HG02759 (cell line): Measurements from ENCODE around the gene CFAP97D2.
A peak's percentile ranks its signal among the peaks of the same experiment; 100 is the strongest.
"Not testable (repeated sequence)": the region's sequence is repeated elsewhere in the genome, so short reads cannot be mapped to it uniquely, and the experiment has no call there.

ENCODE experiments used
- ATAC-seq: cut with Tn5 transposase; IDR thresholded peaks from one replicate; pipeline ENCODE4 v1.9.1; 2021; ENCODE audit warnings: mild to moderate bottlenecking, moderate library complexity; ENCODE audit not compliant: unreplicated experiment

CFAP97D2 gene

DNA sequence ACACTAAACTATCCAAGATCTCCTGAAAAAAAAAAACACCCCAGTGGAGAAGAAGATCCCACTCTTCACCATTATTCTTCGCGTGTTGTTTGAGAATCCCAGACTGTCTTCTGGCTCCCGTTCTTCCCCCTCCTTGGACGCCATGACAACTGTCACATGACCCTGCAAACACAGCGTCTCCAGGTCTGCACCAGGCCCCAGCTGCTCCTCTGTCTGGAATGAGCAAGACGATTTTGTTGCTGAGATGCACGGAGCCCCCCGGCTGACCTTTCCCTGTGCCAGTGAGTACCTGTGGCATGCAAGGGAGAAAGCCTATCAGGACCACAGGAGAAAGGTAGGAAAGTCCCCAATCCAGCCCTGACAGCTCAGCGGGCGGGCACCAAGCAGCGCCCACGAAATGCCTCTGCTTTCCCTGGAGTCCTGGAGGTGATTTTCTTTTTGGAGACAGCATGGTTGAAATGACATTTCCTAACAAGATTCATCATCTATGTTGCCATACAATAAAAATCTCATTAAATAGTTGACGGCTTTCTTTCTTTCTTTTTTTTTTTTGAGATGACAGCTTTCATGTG is at the start of gene CFAP97D2:
Gene CFAP97D2 (plus strand): TSS at position 171 of the 572 bp plus-strand sequence. CDS start 74 bp downstream, at position 245.
- no peak for ATAC-seq

DNA sequence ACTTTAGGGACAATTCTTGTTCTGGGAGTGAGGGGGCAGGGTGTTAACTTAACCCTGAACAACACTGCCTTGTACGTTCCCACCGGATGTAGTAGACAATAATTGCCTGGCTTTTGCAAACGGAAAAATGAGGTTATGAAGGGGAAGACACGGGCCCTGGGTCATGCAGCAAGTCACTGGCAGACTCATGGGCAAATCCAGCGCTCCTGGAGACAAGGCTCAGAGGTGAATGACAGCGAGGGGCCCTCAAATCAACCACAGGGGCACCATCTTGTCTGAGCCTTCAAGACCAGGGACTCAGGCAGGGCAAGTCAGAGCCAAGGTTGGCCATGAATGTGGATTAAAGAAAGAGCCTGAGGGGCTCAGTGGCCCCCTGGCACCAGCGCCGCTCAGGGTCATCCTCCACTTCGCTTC is 49.4 kb upstream of the CFAP97D2 start:
- ATAC-seq = no peak

DNA sequence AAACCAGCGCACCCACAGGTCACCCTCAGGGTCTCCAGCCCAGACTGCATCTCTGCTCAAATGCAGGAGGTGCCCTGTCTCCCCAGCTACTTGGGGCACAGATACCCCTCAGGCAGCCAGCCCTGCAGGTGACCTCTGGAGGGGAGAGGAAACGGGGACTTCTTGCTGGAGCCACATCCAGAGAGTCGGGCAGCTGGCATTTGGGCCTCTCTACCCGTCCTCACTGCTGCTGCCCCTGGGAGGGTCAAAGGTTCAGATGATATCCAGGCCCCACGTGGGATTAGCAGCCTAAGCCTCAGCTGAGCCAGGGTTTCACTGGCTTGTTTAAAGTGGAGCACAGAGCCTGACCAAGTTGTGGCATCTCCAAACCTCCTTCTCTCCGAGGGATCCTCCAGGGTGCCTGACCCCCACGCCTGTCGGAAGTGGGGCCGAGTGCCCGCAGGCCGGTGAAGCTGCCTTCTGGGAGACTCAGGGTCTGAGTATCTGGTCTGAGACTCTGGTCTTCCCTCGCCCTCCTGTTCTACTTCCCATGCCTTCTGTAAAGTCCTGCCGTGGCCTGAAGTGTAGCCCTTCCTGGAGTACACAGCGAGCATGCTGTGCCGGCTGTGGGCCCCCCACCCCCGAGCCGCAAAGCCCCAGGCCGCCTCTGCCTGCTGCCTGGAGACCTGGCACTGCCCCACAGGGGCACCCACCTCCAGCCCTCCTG is 48.8 kb upstream of the CFAP97D2 start:
- no peak for ATAC-seq

DNA sequence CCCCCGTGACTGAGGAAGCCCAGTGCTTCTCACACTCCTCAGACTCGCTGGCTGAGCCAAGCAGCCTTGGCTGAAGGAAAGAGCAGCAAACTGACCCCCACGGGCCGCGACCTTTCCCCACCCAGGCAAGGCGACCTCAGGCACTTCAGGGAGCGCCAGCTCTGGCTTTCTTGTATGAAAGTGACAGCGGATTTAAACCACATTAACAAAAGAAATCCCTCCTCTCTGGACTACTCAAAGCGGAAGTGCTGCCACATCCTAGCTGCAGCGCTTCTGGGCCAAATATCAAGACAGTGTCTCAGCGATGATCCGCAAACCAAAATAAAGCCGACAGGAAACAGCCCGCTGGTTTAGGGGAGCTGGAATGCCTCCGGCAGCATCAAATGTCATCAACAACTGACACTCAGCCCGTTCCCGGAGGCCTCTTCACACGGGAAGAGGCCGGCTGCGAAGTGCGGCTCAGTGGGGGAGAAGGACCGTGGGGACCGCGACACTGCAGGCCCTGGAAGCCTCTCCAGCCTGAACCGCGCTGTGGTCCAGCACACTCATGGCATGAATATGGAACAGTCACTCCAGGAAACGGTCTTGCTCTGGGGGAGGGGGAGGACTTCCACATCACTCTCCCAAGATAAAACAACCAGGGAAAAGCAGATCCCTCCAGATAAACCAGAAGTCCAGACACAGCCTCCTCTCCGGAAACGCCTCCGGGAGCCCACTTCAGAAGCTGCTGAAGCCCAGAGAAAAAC is 48.0 kb upstream of the CFAP97D2 start:
- ATAC-seq = peak; percentile 18

DNA sequence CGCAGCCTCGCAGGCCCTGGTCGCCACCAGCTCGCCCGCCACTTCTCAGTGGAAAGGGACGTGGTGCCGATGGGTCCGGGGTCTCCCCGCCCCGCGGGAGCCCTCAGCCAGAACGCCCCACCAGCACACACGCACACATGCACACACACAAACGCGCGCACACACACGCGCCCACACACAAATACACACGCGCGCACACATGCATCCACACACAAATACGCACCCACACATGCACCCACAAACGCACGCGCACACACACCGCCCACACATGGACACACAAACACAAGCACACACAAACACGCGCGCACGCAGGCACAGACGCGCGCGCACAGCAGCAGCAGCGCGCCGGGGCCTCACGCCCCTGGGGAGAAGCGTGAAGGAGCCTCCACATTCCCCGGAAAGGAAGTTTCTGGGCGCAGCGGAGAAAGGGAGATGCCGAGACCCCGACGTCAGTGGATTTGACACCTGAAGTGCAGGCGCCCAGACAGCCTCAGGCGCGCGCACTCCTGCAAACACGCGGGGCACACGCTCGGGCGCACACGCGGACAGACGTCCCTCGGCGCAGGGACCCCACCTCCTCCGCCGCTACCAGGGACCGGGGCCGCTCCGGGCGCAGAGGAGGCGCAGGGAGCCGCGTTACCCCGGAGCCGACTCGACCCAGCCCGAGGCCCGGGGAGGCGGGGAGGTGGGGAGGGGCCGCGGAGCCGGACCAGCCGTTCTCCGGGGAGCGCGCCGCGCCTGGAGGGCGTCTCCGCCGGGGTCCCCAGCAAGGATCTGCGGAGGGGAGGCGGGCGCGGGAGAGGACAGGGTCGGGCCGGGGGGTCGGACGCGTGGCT is 47.3 kb upstream of the CFAP97D2 start:
- peak; percentile 12 for ATAC-seq

DNA sequence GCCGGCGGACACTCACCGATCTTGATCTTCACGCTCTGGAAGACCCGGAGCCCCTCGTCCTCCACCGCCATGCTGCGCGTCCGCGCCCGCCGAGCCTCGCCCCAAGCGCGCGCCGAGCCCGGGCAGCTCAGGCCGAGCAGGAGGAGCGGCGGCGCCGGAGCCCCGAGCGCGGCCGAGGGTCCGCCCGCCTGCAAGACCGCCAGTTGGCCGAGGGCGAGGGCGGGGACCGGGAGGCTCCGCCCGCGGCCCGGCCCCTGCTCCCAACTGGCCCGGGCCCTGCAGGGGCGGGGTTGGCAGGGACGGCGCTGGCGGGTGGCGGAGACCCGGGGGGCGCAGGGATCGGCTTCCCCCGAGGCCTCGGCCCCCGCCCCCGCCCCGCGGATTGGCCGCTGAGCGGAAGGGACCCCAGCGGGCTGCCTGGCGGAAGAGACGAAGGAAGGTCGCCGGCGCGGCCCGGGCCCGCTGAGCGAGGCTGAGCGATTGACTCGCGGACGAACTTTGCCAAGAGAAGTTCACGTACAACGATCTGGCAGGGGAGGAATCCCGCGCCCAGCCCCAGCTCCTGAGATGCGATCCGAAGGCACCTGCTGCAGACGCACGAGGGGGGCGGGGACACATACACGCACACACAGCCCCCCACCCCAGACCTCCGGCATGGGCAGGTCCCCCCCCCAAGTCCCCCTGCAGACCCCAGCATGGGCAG is 46.5 kb upstream of the CFAP97D2 start, which contains the start of gene RASA3:
Gene RASA3 (minus strand): TSS at position 205 of the 703 bp plus-strand sequence. CDS start 134 bp downstream, at position 71.
- ATAC-seq = peak; percentile 69

DNA sequence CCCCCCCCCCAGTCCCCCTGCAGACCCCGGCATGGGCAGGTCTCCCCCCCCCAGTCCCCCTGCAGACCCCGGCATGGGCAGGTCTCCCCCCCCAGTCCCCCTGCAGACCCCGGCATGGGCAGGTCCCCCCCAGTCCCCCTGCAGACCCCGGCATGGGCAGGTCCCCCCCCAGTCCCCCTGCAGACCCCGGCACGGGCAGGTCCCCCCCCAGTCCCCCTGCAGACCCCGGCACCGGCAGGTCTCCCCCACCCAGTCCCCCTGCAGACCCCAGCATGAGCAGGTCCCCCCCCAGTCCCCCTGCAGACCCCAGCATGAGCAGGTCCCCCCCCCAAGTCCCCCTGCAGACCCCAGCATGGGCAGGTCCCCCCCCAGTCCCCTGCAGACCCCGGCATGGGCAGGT is 45.9 kb upstream of the CFAP97D2 start:
- not testable (repeated sequence) for ATAC-seq

DNA sequence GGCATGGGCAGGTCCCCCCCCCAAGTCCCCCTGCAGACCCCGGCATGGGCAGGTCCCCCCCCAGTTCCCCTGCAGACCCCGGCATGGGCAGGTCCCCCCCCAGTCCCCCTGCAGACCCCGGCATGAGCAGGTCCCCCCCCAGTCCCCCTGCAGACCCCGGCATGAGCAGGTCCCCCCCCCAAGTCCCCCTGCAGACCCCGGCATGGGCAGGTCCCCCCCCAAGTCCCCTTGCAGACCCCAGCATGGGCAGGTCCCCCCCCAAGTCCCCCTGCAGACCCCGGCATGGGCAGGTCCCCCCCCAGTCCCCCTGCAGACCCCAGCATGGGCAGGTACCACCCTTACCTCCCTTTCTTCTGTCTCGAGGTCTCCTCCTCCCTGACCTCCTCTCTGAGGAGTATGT is 45.5 kb upstream of the CFAP97D2 start:
- not testable (repeated sequence) for ATAC-seq

DNA sequence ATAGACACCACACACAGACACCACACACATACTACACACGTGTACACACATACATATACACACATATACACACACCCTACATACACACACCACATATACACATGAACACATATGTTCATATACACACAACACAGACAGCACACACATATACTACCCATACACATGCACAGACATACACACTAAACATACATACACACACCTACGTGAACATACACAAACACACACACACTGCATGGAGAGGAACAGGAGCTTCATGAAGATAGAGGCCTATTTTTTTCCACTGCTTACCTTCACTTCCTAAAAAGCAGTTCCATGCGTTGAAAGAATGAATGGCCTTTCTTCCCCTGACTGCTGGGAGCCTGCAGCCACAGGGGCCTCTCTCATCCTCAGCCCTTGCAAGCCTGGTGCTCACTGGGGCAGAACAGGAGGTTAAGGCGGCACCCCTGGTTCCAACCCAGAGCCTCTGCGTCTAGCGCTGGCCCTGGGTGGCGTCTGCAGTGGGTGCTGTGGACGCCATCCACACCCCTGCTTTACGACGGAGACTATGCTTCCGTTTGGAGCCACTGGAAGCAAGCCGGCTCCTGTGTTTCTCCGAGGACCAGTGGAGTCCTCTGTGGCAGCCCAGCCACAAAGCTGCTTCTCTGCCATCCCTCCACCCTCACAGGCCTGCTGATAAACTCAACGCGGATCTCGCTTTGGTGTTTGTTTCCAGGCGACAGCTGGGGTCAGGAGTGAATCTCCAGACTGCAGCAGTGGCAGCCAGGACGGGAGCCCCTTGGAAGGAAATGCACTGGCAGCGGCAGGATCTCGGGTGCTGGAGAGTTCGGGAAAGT is 44.7 kb upstream of the CFAP97D2 start:
- ATAC-seq = no peak

DNA sequence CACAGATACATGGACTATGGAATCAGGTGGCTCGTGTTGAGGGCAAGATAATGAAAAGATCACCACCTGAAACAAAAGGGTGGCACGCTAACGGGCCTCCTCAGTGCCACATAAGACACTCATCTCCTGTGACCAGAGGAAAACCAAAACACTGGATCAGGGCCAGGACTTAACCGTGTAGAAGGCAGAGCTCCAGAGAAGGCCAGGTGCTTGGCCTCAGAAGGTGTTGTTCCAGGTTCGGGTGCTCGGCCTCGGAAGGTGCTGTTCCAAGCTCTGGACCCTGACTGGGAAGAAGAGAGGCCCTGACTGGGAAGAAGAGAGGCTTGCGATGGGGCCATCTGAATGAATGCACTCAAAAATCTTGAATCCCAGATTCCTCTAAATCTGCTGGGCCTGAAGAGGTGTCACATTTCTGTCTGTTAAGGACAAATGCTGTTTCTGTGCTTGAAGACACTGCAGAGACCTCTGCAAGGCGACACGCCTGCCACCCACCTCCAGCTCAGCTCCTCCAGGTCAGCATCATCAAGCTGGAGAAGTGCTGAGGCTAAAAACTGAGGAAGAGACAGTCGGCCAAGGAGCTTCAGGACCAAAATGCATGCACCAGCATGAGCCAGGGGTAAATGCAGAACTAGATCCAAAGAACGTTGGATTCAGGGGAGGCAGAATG is 44.0 kb upstream of the CFAP97D2 start:
- ATAC-seq = no peak

DNA sequence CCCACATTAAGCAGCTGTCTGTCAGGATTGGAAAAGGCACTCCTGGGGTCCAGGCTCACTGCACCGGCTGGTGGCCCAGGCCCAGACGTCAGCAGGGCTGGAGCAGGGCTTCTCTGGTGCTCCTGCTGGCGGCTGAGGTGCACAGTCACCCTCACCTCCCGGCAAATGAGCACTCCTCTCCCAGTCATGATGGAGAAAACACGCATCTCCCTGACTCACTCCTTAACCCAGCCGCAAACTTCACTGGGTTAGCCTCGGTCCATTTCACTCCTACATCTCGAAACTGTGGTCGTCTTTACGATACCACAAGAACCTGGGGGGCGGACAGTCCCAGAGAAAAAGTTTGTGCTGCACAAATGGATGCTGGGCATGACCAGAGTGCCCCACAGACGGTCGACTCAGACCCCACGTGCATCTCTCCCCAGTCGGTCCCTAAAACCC is 43.3 kb upstream of the CFAP97D2 start:
- ATAC-seq = no peak

DNA sequence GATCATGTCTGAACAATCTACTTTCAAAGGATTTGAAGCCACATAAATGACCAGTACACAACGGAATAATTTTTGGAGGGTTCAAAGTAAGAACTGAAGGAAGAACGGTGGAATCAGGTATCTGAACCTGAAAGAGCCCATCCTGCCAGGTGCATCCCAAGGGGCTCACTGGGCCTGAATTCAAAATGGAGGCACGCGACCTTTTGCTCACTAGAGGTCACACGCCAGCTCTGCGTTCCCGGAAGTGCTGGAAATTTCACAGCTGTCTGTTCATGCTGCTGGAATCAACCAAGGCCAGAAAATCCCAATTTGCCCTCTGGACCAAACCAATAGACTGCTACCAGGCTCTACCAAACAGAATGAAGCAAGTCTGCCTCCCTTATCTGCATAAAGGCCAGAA is 42.5 kb upstream of the CFAP97D2 start:
- ATAC-seq = no peak

DNA sequence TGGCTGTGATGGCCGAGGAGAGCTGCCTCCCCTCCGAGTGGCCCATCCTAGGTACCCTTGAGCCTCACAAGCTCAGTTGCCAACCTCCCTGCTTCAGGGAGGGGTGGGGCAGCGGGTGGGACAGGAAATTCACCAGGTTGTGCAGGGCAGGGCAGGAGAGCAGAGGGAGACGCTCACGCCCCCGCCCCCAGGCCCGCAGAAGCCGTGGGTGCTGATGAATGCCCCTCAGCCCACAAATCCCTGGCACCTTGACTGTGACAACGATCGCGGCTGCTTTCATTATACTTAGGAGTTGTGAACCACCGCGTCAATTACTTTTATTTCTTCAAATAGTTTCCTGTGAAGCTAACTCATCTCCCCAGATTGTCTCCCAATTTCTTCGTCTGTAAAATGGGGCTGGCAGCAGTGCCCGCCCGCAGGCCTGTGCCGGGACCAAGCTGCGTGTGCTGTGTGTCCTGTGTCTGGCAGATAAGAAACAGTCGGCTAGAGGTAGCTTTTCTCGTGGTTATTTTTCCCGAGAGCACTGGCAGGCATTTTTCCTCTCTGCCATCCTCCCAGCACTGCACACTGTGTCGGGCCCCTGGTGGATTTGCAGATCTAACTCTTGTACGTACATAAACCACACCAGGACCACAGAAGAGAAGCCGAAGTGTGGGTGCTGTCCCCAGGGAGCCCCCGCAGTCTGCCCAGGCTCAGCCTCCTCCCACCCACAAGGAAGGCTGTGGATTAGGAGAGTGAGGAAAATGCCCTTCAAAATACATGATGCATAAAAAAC is 38.7 kb upstream of the CFAP97D2 start:
- ATAC-seq = peak; percentile 32

DNA sequence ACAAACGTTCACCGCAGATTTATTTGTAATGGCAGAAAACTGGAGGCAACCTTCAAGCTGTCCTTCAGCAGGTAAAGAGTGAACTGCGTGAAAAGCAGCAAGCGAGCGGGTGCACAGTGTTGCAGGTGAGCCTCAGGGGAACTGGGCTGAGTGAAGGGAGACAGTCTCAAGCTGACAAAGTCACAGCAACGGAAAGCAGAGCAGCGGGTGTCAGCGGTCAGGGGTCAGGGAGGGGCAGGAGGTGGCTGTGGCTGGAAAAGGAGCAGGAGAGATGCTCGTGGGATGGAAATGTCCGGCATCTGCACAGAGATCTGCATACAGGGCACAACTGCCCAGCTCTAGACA is 38.2 kb upstream of the CFAP97D2 start:
- peak; percentile 47 for ATAC-seq

DNA sequence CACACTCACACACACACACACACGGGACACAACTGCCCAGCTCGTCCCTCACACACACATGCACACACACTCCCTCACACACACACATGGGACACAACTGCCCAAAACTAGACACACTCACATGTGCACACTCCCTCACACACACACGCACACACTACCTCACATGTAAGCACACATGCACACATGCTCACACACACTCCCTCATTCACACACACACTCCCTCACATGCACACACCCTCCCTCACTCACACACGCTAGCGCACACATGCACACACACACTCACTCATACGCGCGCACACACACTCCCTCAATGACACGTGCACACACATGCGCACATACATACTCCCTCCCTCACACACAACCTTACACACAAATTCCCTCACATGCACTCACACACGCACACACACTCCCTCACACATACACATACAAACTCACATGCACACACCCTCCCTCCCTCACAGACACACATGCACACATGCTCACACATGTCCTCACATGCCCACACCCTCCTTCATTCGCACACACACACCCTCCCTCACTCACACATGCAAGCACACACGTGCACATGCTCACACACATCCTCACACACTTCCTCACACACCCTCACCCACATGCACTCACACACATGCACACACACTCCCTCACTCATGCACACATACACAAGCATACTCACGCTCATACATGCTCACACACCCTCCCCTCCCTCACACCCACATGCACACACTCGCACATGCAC is 37.6 kb upstream of the CFAP97D2 start:
- ATAC-seq = no peak

DNA sequence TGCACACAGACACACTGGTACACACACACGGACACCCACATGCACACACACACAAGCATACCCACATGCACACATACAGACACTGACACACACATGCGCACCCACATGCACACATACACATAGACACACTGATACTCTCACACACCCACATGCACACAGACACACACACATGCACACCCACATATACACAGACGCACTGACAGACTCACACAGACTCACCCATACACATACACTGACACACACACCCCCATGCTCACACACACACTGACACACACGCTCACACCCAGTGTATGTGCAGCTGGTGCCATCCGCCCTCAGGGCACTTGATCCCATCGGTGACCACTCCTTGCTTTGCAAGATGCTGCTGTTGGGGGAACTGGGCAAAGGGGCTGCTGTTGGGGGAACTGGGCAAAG is 36.9 kb upstream of the CFAP97D2 start:
- no peak for ATAC-seq

DNA sequence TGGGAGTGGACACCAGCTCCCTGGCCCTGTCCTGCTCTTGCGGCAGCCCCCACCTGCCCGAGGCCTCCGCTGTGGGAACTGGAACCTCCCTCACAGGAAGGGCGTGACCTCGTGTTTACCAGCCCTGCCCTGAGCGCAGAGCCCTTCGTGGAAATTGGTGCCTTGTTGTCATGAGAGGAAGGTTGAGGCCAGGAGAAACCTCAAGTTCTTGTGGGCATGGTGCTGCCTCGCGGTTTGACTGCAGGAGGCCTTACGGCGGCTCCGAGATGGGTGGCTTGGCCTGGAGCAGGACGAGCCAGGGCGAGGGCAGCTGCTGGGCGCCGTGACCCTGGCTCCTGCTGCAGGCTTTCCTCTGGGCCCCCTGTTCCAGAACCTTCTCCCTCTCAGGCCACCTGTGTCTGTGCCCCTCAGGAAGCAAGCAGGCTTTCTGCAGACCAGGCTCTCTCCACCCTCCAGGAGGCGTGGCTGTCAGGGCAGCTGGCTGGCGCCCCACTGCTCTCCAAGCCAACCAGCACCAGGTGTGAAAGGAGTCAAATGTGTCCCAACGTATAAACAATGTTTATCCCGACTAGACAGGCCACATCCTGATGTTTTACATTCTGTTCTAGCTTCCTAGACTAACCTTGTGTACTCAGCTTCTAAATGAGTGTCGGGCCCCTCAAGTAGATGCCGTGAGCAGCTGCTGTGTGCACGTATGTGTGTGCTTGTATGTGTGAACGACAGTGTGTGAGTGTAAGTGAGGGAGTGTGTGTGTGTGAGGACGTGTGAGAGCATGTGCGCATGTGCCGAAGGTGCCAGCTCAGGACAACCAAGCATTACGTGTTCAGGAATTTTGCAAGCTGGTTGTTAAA is 36.2 kb upstream of the CFAP97D2 start:
- ATAC-seq = no peak
